ENCODE measurements around the gene PSMB8. TPM values are rescaled to one million over a fixed set of nuclear protein-coding genes. Genes with fewer than 3 reads are reported as not detected.
A peak's percentile ranks its signal among the peaks of the same experiment; 100 is the strongest.

Gene PSMB8
- total RNA-seq, 1 experiment from 2014 or later, result 0.96 TPM

DNA sequence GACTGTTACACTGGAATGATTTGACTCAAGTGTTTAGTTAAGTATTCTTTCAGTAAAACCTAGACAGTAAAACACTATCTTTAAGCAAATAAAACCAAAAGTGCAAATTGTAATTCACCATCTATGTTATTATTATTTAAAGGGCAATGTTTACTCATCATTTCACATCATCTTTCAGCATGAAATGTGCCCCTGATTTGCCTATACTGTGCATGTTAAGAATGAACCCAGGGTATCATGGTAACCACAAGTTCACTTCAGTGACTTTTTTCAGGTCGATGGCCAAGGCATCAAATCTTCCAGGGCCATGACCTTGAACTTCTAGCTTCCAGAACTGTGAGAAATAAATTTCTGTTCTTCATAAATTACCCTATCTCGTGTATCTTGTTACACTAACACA, 25.0 kb downstream of the PSMB8 start:
- Histone ChIP-seq H4K20me1 (ENCODE audit: insufficient read depth) (no peaks in the 10 kb centered on the region), H3K36me3 (ENCODE audit: control insufficient read depth in 1 of 2, insufficient read depth in 2 of 2, low read length in 2 of 2) (no peaks in the 10 kb centered on the region), H3K4me3 (replicated peaks in 1 of 2; ENCODE audit: low read depth in 1 of 2, low read length in 2 of 2) (no peak overlapping the region), H3K79me2 (ENCODE audit: insufficient read depth, low read length) (no peaks in the 10 kb centered on the region), H3K27ac (ENCODE audit: low read depth, low read length) (no peak overlapping the region), H3K9me2 (ENCODE audit: insufficient read depth) (no peaks in the 10 kb centered on the region; the same call in 1 of the 2 replicates), H2AFZ (ENCODE audit: low read depth, low read length, poor library complexity, severe bottlenecking) (no peak overlapping the region), H3K27me3 (ENCODE audit: insufficient read depth, low read length) (no peaks in the 10 kb centered on the region), H3K9ac (ENCODE audit: low read length) (no peak overlapping the region), H3K4me1 (ENCODE audit: control insufficient read depth in 1 of 2, insufficient read depth in 2 of 2, low read length in 2 of 2) (peaks cover 0 to 25% of the 10 kb centered on the region in 2 experiments; a peak in 2 of 4 replicates), H3K9me3 (ENCODE audit: control insufficient read depth in 1 of 2, insufficient read depth in 1 of 2, low read depth in 1 of 2, low read length in 2 of 2) (no peaks in the 10 kb centered on the region), H3K4me2 (ENCODE audit: low read length) (0 out of 2 replicates have a peak overlapping the region, but pooled peaks have one; percentile 37)
- ChIA-PET RAD21 (ENCODE audit: low non-redundant PET in 1 of 2, low total read pairs in 2 of 2, uncharacterized antibody in 2 of 2, unreplicated experiment in 2 of 2) (no interaction called here), CTCF (interaction anchor here (1.6 kb wide), 1 partner anchor 49 kb away, joined by 7 read pairs; no protein-coding TSS in a partner anchor), POLR2A (no interaction called here)
- no peak for ATAC-seq
- TF ChIP-seq CBX3 (IDR thresholded peaks at IDR 0.05; ENCODE audit: low read depth) (no peak), EZH2phosphoT487 (IDR thresholded peaks at IDR 0.05; ENCODE audit: borderline replicate concordance) (no peak), SRF (IDR thresholded peaks at IDR 0.05; ENCODE audit: low read depth) (no peak), JUND (IDR thresholded peaks at IDR 0.05) (no peak), POLR2AphosphoS5 (IDR thresholded peaks at IDR 0.05; ENCODE audit: low read depth, low read length) (no peak), ZFX (IDR thresholded peaks at IDR 0.05) (no peak), ELF1 (IDR thresholded peaks at IDR 0.05; ENCODE audit: borderline replicate concordance, low read depth) (no peak), REST (IDR thresholded peaks at IDR 0.05; ENCODE audit: low read depth) (no peak), YY1 (IDR thresholded peaks at IDR 0.05; ENCODE audit: extremely low read depth, insufficient replicate concordance, low read depth, low read length) (no peak)
- no TSS peak for BruUV-seq (replicated peaks)
- intact Hi-C loops (cut with micrococcal nuclease), result no loop called here
- DNase-seq (ENCODE audit: low read depth, low spot score), result no peak

All from HCT116 (cell line).